GM12874 (cell line): ENCODE data around the gene FNDC3B.

ENCODE experiments used
- CTCF ChIP-seq: IDR thresholded peaks from 2 replicates; pipeline ENCODE4 v1.5.1; 2011; ENCODE audit warnings: low read depth, mild to moderate bottlenecking, control low read depth, low read length, moderate library complexity; ENCODE audit not compliant: insufficient read depth

Gene FNDC3B

GRCh38 chr3:172132721-172133311 is 93.4 kb downstream of the FNDC3B start:
- no peak for TF ChIP-seq CTCF

- no peak for TF ChIP-seq CTCF
These were observed 94.5 kb downstream of the FNDC3B start for GRCh38 chr3:172133838-172134237.

GRCh38 chr3:172134352-172134751 is 95.0 kb downstream of the FNDC3B start:
- TF ChIP-seq CTCF: no peak

- TF ChIP-seq CTCF: no peak
These were observed 95.8 kb downstream of the FNDC3B start for GRCh38 chr3:172135185-172135584.

GRCh38 chr3:172135820-172136219 is 96.4 kb downstream of the FNDC3B start:
- TF ChIP-seq CTCF: no peak

GRCh38 chr3:172136330-172136729 is 97.0 kb downstream of the FNDC3B start:
- no peak for TF ChIP-seq CTCF

GRCh38 chr3:172137287-172138192 is 98.2 kb downstream of the FNDC3B start:
- TF ChIP-seq CTCF: no peak
